Upper lobe of right lung (tissue), 1 donor: ENCODE data around the gene KPNB1. TPM values are rescaled to one million over a fixed set of nuclear protein-coding genes. Genes with fewer than 3 reads are reported as not detected.

Source experiments
- ATAC-seq: fragments of 200-7000 bp; cut with Tn5 transposase; one replicate; pipeline ENCODE4 v1.9.1; 2020; ENCODE audit warnings: mild to moderate bottlenecking, moderate library complexity
- DNase-seq: peaks from one replicate; pipeline ENCODE4 v3.0.0-alpha.2; 2020
- H3K27ac ChIP-seq: fragments of 200-600 bp; one replicate; pipeline ENCODE4 v1.8.0; 2022
- H3K27me3 ChIP-seq: fragments of 200-600 bp; one replicate; pipeline ENCODE4 v1.8.0; 2022; ENCODE audit warnings: mild to moderate bottlenecking
- H3K36me3 ChIP-seq: fragments of 200-600 bp; one replicate; pipeline ENCODE4 v1.8.0; 2022
- H3K4me1 ChIP-seq: fragments of 200-600 bp; one replicate; pipeline ENCODE4 v1.8.0; 2022
- H3K4me3 ChIP-seq: fragments of 200-600 bp; one replicate; pipeline ENCODE4 v1.8.0; 2022; ENCODE audit warnings: mild to moderate bottlenecking
- H3K9me3 ChIP-seq: fragments of 200-600 bp; one replicate; pipeline ENCODE4 v1.8.0; 2022
- intact Hi-C: fragments of 100-400 bp; cut with DNase I; formaldehyde crosslinking; loops from one replicate; pipeline ENCODE4 v1.11.0; 2022
- total RNA-seq: library from RNA; stranded (reverse); fragmentation: NEBNext Ultra II Directional; extraction: Animal tissue kit (Norgen Biotek cat#: 25700); gene quantifications from one replicate; pipeline ENCODE4 v1.2.1, GENCODE V29; 2021
- TF ChIP-seq, protein P1 (sequence below): fragments of 200-600 bp; IDR thresholded peaks from one replicate; pipeline ENCODE4 v1.8.0; 2022; ENCODE audit warnings: antibody characterized with exemption
- donor health status: DM: no; HTN: yes; CAD: no; lungs with severe emphysema.

The KPNB1 gene
- total RNA-seq, 1 donor from 2014 or later, result 196 TPM

GRCh38 chr17:47697906-47698711 is 48.4 kb downstream of the KPNB1 start:
- Histone ChIP-seq H3K4me1 (peaks cover 13% of the 10 kb centered on the region), H3K9me3 (no peaks in the 10 kb centered on the region), H3K27me3 (no peaks in the 10 kb centered on the region), H3K36me3 (peaks cover 7% of the 10 kb centered on the region), H3K4me3 (no peak overlapping the region), H3K27ac (no peak overlapping the region)
- ATAC-seq (no peak), DNase-seq (no peak)
- intact Hi-C loops, result no loop called here
- TF ChIP-seq, protein P1, sequence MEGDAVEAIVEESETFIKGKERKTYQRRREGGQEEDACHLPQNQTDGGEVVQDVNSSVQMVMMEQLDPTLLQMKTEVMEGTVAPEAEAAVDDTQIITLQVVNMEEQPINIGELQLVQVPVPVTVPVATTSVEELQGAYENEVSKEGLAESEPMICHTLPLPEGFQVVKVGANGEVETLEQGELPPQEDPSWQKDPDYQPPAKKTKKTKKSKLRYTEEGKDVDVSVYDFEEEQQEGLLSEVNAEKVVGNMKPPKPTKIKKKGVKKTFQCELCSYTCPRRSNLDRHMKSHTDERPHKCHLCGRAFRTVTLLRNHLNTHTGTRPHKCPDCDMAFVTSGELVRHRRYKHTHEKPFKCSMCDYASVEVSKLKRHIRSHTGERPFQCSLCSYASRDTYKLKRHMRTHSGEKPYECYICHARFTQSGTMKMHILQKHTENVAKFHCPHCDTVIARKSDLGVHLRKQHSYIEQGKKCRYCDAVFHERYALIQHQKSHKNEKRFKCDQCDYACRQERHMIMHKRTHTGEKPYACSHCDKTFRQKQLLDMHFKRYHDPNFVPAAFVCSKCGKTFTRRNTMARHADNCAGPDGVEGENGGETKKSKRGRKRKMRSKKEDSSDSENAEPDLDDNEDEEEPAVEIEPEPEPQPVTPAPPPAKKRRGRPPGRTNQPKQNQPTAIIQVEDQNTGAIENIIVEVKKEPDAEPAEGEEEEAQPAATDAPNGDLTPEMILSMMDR, result no peak

- peak; percentile 52 for ATAC-seq
- TF ChIP-seq, protein P1, result peak; percentile 98
- peak; percentile 83 for DNase-seq
- no peaks in the 10 kb centered on the region for H3K9me3 ChIP-seq
- no peaks in the 10 kb centered on the region for H3K27me3 ChIP-seq
- no peak overlapping the region for H3K4me3 ChIP-seq
- no peak overlapping the region for H3K27ac ChIP-seq
- intact Hi-C loops, result no loop called here
- peaks cover 7% of the 10 kb centered on the region for H3K36me3 ChIP-seq
- peaks cover 15% of the 10 kb centered on the region for H3K4me1 ChIP-seq
These were observed 49.2 kb downstream of the KPNB1 start for GRCh38 chr17:47698749-47699535.

DNA sequence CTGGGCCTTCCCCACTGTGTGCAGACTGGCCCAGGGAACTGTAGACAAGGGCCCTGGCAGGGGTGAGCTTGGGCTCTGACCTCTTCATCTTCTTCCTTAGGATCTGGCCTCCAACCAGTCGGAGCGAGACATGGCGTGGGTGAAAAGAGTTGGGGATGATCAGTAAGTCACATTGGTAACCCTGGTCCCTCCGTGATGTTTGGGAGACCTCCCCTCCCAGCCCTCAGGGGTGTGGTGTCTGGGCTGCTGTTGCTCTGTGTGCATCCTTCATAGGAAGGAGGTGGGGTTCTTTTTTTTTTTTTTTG is 49.8 kb downstream of the KPNB1 start:
- no peaks in the 10 kb centered on the region for H3K27me3 ChIP-seq
- H3K4me1 ChIP-seq, result peaks cover 15% of the 10 kb centered on the region
- TF ChIP-seq, protein P1, result no peak
- intact Hi-C loops, result no loop called here
- peaks cover 7% of the 10 kb centered on the region for H3K36me3 ChIP-seq
- no peaks in the 10 kb centered on the region for H3K9me3 ChIP-seq
- ATAC-seq (no peak), DNase-seq (peak; percentile 40)
- no peak overlapping the region for H3K4me3 ChIP-seq
- H3K27ac ChIP-seq, result no peak overlapping the region

DNA sequence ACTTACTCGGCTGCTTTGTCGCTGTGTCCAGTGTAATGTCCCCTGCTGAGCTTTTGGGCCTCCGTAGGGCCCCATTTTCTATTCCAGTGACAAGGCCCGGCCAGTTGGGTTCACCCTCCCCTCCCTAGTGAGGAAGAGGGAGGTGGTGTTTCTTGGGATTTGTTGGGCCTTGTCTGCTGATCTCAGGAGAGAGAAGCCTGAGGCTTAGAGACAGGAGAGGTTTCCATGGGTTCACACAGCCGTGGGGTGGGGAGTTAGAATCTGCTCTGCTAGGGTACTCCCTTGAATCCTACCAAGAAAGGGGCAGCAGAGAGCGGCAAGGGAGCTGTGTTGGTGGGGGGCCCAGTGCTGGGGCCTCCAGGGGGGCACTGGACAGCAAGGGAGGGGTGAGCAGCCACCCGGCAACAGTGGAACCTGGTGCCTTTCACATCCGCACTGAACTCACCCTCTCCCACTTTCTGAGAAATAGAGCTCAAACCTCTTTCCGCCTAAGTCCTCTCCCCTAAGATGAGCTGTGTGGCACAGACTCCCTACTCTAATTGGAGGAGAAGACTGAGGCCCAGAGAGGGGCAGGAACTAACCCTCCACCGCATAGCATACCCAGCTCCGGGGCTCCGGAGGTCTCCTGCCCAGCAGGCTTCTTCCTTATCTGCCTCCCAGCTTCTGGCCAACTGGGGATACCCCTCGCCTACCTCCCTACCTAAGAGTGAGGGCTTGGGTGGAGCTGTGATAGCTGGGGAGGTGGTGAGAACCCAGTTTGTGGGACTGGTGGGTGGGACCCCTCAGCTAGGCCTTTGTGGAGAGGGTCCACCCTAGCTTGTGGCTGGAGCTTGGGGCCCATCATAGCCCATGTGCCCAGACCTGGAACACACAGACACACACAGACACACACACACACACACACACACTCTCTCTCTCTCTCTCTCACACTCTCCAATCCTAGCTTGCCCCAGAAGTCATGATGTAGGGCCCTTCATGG is 51.0 kb downstream of the KPNB1 start:
- H3K27me3 ChIP-seq, result no peaks in the 10 kb centered on the region
- DNase-seq, result peak; percentile 41
- no peak for ATAC-seq
- H3K4me3 ChIP-seq, result no peak overlapping the region
- no peak overlapping the region for H3K27ac ChIP-seq
- H3K4me1 ChIP-seq, result peaks cover 8% of the 10 kb centered on the region
- TF ChIP-seq, protein P1, result no peak
- H3K9me3 ChIP-seq, result no peaks in the 10 kb centered on the region
- H3K36me3 ChIP-seq, result peaks cover 7% of the 10 kb centered on the region
- intact Hi-C loops, result no loop called here

DNA sequence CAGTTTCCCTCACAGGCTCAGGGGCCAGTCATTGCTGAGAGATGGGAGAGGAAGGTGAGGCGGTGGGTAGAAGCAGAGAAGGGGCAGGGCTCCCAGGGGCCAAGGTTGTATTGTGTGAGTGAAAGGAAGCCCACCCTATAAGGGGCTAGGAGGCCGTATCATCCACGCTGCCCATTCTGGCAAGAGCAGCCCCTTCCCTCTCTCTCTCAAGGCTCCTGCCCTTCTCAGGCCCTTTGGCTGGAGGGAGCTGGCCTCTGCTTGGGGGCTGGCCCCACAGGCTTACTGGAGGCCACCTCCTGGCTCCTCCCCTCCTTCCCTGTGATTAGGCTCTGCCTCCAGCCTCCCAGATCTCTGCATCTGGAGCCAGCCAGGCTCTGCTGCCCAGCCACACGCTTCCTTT is 51.9 kb downstream of the KPNB1 start:
- DNase-seq, result peak; percentile 53
- ATAC-seq, result no peak

More for the DNA sequence above, 51.9 kb downstream of the KPNB1 start:
- Histone ChIP-seq H3K9me3 (no peaks in the 10 kb centered on the region), H3K27me3 (no peaks in the 10 kb centered on the region), H3K4me3 (no peak overlapping the region), H3K27ac (no peak overlapping the region), H3K4me1 (peaks cover 13% of the 10 kb centered on the region), H3K36me3 (peaks cover 7% of the 10 kb centered on the region)
- TF ChIP-seq, protein P1, result no peak
- intact Hi-C loops, result no loop called here
